Lower leg skin (tissue), 4 donors: ENCODE results near the gene NUP214. TPM values are rescaled to one million over a fixed set of nuclear protein-coding genes. Genes with fewer than 3 reads are reported as not detected.

Experiments used
- DNase-seq, 2 donors: peaks; one replicate each; pipeline ENCODE4 v3.0.0-alpha.2; 2019; ENCODE audit warnings: low spot score in 2 of 2
- H3K4me3 ChIP-seq: fragments of 200-600 bp; sonication (generic); 2 replicates; pipeline ENCODE4 v1.5.1; 2017; ENCODE audit warnings: mild to moderate bottlenecking, low read depth; ENCODE audit not compliant: poor library complexity, severe bottlenecking
- POLR2A ChIP-seq, 2 donors: fragments of 450-650 bp; IDR thresholded peaks; one replicate each; pipeline ENCODE4 v1.6.1; 2016 to 2017; ENCODE audit warnings: antibody characterized with exemption in 2 of 2, mild to moderate bottlenecking in 1 of 2, moderate library complexity in 1 of 2
- WGBS, 2 donors: methylation state at CpG; one replicate each; pipeline ENCODE4 v1.1.5; 2018; 5-methylcytosine and 5-hydroxymethylcytosine counted together
- intact Hi-C: fragments of 100-400 bp; cut with DNase I; formaldehyde crosslinking; loops from one replicate; pipeline ENCODE4 v1.15.0; 2023; ENCODE audit warnings: low total_unique reads
- total RNA-seq, 4 donors: library from RNA; depleted of rRNA; stranded (reverse); fragments of >200 nt; gene quantifications; one replicate each; pipeline ENCODE4 v1.1.0, GENCODE V29; 2016
- TF ChIP-seq, protein P1 (sequence below), 3 donors: fragments of 450-650 bp; IDR thresholded peaks; one replicate each; pipeline ENCODE4 v1.5.1; 2016; ENCODE audit warnings: antibody characterized with exemption in 3 of 3, mild to moderate bottlenecking in 3 of 3, moderate library complexity in 2 of 3

Gene NUP214
- total RNA-seq, 4 donors from 2014 or later: 33.8 to 64.4 (median 39.8) TPM

DNA sequence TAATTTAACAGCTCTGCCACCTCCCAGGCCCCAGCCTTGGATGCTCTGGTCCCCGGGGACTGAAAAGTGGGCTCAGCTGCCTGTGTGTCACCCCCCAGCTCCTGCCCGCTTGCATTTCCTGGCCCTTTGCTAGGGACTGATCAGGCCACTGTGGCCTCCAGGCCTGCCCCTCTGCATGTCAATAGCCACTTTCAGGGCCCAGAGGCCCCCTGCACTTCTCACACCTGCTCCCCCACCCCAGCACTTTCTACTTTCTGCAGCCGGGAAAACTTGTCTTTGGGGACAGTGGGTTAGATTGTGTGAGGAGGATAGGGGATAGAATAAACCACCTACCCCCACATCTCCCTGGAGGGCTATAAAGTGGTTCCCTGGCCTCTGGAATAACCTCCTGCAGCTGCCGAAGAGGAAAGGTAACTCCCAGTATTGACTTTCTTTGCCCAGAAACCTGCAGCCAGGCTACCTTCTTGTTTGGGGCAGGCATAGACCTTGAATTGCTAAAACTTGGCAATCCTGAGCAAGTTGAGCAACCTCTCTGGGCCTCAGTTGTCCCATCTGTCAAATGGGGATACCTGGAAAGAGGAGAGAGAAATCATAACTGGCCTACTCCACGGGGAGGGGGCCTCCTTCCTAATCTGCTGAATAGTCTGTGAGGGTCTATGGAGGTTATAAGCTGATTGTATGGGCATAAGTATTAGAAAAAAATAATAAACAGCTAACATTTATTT lies 21.2 kb upstream of the NUP214 start:
- TF ChIP-seq, protein P1, sequence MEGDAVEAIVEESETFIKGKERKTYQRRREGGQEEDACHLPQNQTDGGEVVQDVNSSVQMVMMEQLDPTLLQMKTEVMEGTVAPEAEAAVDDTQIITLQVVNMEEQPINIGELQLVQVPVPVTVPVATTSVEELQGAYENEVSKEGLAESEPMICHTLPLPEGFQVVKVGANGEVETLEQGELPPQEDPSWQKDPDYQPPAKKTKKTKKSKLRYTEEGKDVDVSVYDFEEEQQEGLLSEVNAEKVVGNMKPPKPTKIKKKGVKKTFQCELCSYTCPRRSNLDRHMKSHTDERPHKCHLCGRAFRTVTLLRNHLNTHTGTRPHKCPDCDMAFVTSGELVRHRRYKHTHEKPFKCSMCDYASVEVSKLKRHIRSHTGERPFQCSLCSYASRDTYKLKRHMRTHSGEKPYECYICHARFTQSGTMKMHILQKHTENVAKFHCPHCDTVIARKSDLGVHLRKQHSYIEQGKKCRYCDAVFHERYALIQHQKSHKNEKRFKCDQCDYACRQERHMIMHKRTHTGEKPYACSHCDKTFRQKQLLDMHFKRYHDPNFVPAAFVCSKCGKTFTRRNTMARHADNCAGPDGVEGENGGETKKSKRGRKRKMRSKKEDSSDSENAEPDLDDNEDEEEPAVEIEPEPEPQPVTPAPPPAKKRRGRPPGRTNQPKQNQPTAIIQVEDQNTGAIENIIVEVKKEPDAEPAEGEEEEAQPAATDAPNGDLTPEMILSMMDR (IDR thresholded peaks at IDR 0.05): no peak
- no peak for TF ChIP-seq POLR2A (IDR thresholded peaks at IDR 0.05)
- intact Hi-C loops: no loop called here
- H3K4me3 ChIP-seq: no peak overlapping the region
- 78 to 91% methylated on average over 5 of the region's 5 CpGs for WGBS, 2 donors
- DNase-seq: no peak

DNA sequence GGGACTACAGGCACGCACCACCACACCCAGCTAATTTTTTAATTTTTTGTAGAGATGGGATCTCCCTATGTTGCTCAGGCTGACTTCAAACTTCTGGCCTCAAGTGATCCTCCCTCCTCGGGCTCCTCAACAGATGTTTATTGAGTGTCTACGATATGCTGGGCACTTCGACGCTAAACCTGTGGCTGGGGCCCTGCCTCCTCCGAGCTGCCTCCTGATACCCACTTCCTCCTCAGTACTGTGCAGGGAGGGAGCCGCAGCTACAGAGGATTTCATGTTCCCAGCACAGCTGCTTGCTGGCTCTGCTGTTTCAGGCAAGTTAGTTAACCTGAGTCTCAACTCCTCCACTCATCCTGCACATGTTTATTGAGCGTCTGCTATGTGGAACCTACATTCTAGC lies 19.4 kb upstream of the NUP214 start:
- DNase-seq: no peak
- intact Hi-C loops: no loop called here
- H3K4me3 ChIP-seq: no peak overlapping the region
- TF ChIP-seq, protein P1 (IDR thresholded peaks at IDR 0.05): no peak
- TF ChIP-seq POLR2A (IDR thresholded peaks at IDR 0.05): no peak
- 90 to 92% methylated on average over 8 of the region's 8 CpGs for WGBS, 2 donors

DNA sequence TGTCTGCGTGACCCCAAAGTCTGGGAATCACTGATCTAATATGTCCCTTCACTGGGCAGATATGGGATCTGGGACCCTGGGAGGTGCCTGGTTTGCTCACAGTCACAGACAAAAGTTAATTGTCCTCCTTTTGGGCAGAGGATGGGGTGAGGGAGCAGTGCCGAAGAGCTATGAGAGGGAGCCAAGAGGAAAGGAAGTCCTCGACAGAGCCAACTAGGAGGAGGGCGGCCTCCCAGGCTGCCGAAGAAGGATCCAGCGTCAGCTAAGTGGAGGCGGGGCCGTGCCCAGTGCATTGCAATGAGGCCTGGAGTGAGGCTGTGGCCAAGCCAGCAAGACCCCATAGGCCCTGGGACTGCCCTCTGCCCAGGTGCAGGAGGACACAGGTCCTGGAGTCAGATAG lies 17.6 kb upstream of the NUP214 start:
- TF ChIP-seq, protein P1 (IDR thresholded peaks at IDR 0.05): no peak
- no peak for TF ChIP-seq POLR2A (IDR thresholded peaks at IDR 0.05)
- no peak for DNase-seq
- intact Hi-C loops: no loop called here
- no peak overlapping the region for H3K4me3 ChIP-seq
- 67 to 69% methylated on average over 8 of the region's 8 CpGs for WGBS, 2 donors

DNA sequence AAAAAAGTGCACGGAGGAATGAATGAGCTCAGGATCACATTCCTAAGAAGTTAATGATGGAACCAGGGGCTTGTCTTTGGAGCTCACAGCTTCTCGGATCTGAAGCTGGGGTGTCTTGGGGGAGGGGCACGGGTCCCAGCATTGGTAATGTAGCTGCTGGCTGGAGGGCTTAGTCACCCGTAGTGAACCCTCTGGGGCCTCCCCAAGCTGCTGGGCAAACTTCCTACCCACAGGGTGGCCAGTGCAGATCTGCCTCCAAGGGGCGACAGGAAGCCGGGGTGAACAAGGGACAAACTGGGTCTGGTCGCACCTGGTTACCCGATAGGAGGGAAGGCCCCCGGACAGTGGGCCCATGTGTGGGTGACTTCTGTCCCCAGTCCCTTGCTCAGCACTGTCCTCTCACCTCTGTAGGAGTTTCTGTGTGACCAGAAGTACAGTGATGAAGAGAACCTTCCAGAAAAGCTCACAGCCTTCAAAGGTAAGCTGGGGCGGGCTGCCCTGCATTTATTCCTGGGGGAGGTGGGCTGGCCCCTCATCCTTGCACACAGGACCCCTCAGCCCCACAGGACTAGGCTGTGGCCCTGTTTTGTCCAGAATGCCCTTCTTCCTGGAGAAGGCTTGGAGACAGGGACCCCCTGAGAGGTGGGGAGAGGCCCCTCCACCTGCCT lies 14.1 kb upstream of the NUP214 start:
- DNase-seq: no peak
- intact Hi-C loops: no loop called here
- TF ChIP-seq, protein P1 (IDR thresholded peaks at IDR 0.05): no peak
- TF ChIP-seq POLR2A (IDR thresholded peaks at IDR 0.05): no peak
- 60 to 64% methylated on average over 10 of the region's 10 CpGs for WGBS, 2 donors
- H3K4me3 ChIP-seq: no peak overlapping the region

DNA sequence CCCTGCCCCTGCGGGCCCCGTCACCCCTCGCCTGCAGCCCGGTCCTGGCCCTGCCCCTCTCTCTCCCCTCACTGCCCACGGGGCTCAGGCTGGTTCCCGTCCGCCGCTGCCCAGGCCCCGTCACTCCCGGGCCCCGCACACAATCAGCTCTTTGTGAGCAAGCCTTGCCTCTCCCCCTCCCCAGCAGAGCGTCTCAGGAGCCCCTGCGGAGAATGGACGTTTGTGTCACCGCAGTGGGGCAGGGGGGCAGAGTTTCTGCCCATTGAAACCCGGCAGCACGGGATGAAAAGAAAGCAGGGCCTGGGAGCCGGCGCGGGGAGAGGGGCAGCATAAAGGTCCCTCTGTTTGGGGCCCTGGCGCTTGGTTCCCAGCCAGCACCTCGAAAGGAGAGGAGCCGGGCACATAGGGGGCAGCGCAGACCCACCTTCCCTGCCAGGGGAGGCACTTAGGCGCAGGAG lies 13.5 kb upstream of the NUP214 start:
- TF ChIP-seq, protein P1 (IDR thresholded peaks at IDR 0.05): no peak
- no peak for TF ChIP-seq POLR2A (IDR thresholded peaks at IDR 0.05)
- WGBS, 2 donors: 86 to 89% methylated on average over 24 of the region's 25 CpGs

More for the DNA sequence above, 13.5 kb upstream of the NUP214 start:
- intact Hi-C loops: no loop called here
- no peak overlapping the region for H3K4me3 ChIP-seq
- no peak for DNase-seq
